GM21786 (cell line): ENCODE data around the gene EFEMP1.
"Not testable (repeated sequence)": the region's sequence is repeated elsewhere in the genome, so short reads cannot be mapped to it uniquely, and the experiment has no call there.

Source experiments
- ATAC-seq: cut with Tn5 transposase; IDR thresholded peaks from one replicate; pipeline ENCODE4 v1.9.1; 2021; ENCODE audit not compliant: unreplicated experiment

Gene EFEMP1

GRCh38 chr2:55837073-55837472 is 86.5 kb downstream of the EFEMP1 start:
- no peak for ATAC-seq

GRCh38 chr2:55831671-55832410 is 91.7 kb downstream of the EFEMP1 start:
- not testable (repeated sequence) for ATAC-seq

- no peak for ATAC-seq
These were observed 95.7 kb downstream of the EFEMP1 start for GRCh38 chr2:55827855-55828254.

- ATAC-seq, result not testable (repeated sequence)
These were observed 96.2 kb downstream of the EFEMP1 start for GRCh38 chr2:55827428-55827827.

GRCh38 chr2:55826246-55826645 is 97.3 kb downstream of the EFEMP1 start:
- no peak for ATAC-seq

GRCh38 chr2:55824551-55825096 is 99.0 kb downstream of the EFEMP1 start:
- ATAC-seq, result no peak
